Loucy (cell line): ENCODE measurements around the gene WFDC2.

Experiments
- H2AFZ ChIP-seq: fragments of 200-600 bp; sonication (generic); 2 replicates; pipeline ENCODE4 v1.6.0; 2016; ENCODE audit warnings: antibody characterized with exemption, mild to moderate bottlenecking, low read length, moderate library complexity
- H3F3A ChIP-seq: fragments of 200-600 bp; 2 replicates; pipeline ENCODE4 v1.6.0; 2016; ENCODE audit warnings: antibody characterized with exemption, low read depth, mild to moderate bottlenecking
- H3K27me3 ChIP-seq: fragments of 200-600 bp; sonication (generic); 2 replicates; pipeline ENCODE4 v1.6.1; 2014; ENCODE audit warnings: low read length, mild to moderate bottlenecking; ENCODE audit not compliant: insufficient read depth, poor library complexity, severe bottlenecking
- H3K36me3 ChIP-seq: fragments of 200-600 bp; sonication (generic); 2 replicates; pipeline ENCODE4 v1.6.1; 2016; ENCODE audit warnings: low read length; ENCODE audit not compliant: insufficient read depth
- H3K4me1 ChIP-seq: fragments of 200-600 bp; sonication (generic); 2 replicates; pipeline ENCODE4 v1.5.1; 2014; ENCODE audit warnings: low read length, mild to moderate bottlenecking; ENCODE audit not compliant: insufficient read depth, poor library complexity, severe bottlenecking
- H3K4me2 ChIP-seq: fragments of 200-600 bp; sonication (generic); 2 replicates; pipeline ENCODE4 v1.6.0; 2014; ENCODE audit warnings: antibody characterized with exemption, low read length, low read depth, mild to moderate bottlenecking; ENCODE audit not compliant: poor library complexity, severe bottlenecking
- H3K4me3 ChIP-seq: fragments of 200-600 bp; sonication (generic); 2 replicates; pipeline ENCODE4 v1.5.1; 2014; ENCODE audit warnings: low read length, mild to moderate bottlenecking, mixed read lengths; ENCODE audit not compliant: poor library complexity, severe bottlenecking
- H3K79me2 ChIP-seq: fragments of 200-600 bp; sonication (generic); 2 replicates; pipeline ENCODE4 v1.6.1; 2014; ENCODE audit warnings: low read length; ENCODE audit not compliant: insufficient read depth
- H3K9ac ChIP-seq: fragments of 200-600 bp; sonication (generic); 2 replicates; pipeline ENCODE4 v1.6.0; 2014; ENCODE audit warnings: mild to moderate bottlenecking, low read depth, low read length, moderate library complexity; ENCODE audit not compliant: poor library complexity, severe bottlenecking
- H3K9me2 ChIP-seq: fragments of 200-600 bp; sonication (generic); replicated peaks from 2 replicates; pipeline ENCODE4 v1.6.1; 2016; ENCODE audit warnings: low read depth, low read length, mixed read lengths
- H3K9me3 ChIP-seq: fragments of 200-600 bp; sonication (generic); 2 replicates; pipeline ENCODE4 v1.6.1; 2014; ENCODE audit warnings: mild to moderate bottlenecking, antibody characterized with exemption, low read length, low read depth; ENCODE audit not compliant: insufficient read depth
- H4K20me1 ChIP-seq: fragments of 200-600 bp; sonication (generic); 2 replicates; pipeline ENCODE4 v1.6.0; 2014; ENCODE audit warnings: antibody characterized with exemption, low read length, mild to moderate bottlenecking; ENCODE audit not compliant: insufficient read depth, poor library complexity, severe bottlenecking
- CTCF ChIP-seq: fragments of 200-600 bp; sonication (generic); conservative IDR thresholded peaks from 2 replicates; pipeline ENCODE4 v1.5.1; 2014; ENCODE audit warnings: mild to moderate bottlenecking, antibody characterized with exemption, low read length
- EZH2phosphoT487 ChIP-seq: fragments of 200-600 bp; IDR thresholded peaks from 2 replicates; pipeline ENCODE4 v1.6.1; 2018; ENCODE audit warnings: antibody characterized with exemption, mild to moderate bottlenecking, moderate library complexity, borderline replicate concordance

WFDC2 gene

GRCh38 chr20:45456632-45457031 is 12.9 kb upstream of the WFDC2 start:
- Histone ChIP-seq H2AFZ (no peak overlapping the region), H3K36me3 (no peaks in the 10 kb centered on the region)

GRCh38 chr20:45459606-45460005 is 9.9 kb upstream of the WFDC2 start:
- Histone ChIP-seq H3K4me1 (no peaks in the 10 kb centered on the region), H4K20me1 (no peaks in the 10 kb centered on the region), H3K4me3 (no peak overlapping the region), H3K9me2 (no peaks in the 10 kb centered on the region), H3K36me3 (no peaks in the 10 kb centered on the region), H3K79me2 (no peaks in the 10 kb centered on the region), H3K9ac (no peak overlapping the region), H3F3A (no peaks in the 10 kb centered on the region), H3K9me3 (no peaks in the 10 kb centered on the region), H2AFZ (no peak overlapping the region), H3K4me2 (no peak overlapping the region), H3K27me3 (no peaks in the 10 kb centered on the region)
- peak; percentile 46 for TF ChIP-seq CTCF
- no peak for TF ChIP-seq EZH2phosphoT487

More at GRCh38 chr20:45456632-45457031, 12.9 kb upstream of the WFDC2 start:
- H3F3A ChIP-seq, result no peaks in the 10 kb centered on the region
- H3K4me2 ChIP-seq, result no peak overlapping the region
- no peaks in the 10 kb centered on the region for H3K27me3 ChIP-seq
- H3K9me2 ChIP-seq, result no peaks in the 10 kb centered on the region
- H3K4me1 ChIP-seq, result no peaks in the 10 kb centered on the region
- H3K9me3 ChIP-seq, result no peaks in the 10 kb centered on the region
- TF ChIP-seq CTCF, result peak; percentile 76
- TF ChIP-seq EZH2phosphoT487, result no peak
- H3K9ac ChIP-seq, result no peak overlapping the region
- H3K79me2 ChIP-seq, result no peaks in the 10 kb centered on the region
- H4K20me1 ChIP-seq, result no peaks in the 10 kb centered on the region
- no peak overlapping the region for H3K4me3 ChIP-seq

GRCh38 chr20:45461225-45461624 is 8.3 kb upstream of the WFDC2 start:
- Histone ChIP-seq H3K9ac (no peak overlapping the region), H3K9me2 (no peaks in the 10 kb centered on the region), H3K4me3 (no peak overlapping the region), H3K36me3 (no peaks in the 10 kb centered on the region), H3K4me2 (no peak overlapping the region), H3K9me3 (no peaks in the 10 kb centered on the region), H3K4me1 (no peaks in the 10 kb centered on the region), H3K79me2 (no peaks in the 10 kb centered on the region), H4K20me1 (no peaks in the 10 kb centered on the region), H3F3A (no peaks in the 10 kb centered on the region), H2AFZ (no peak overlapping the region), H3K27me3 (no peaks in the 10 kb centered on the region)
- TF ChIP-seq EZH2phosphoT487 (no peak), CTCF (no peak)
